Measurements from ENCODE around the gene GTF2IRD1.
"Not testable (repeated sequence)": the region's sequence is repeated elsewhere in the genome, so short reads cannot be mapped to it uniquely, and the experiment has no call there.

DNA sequence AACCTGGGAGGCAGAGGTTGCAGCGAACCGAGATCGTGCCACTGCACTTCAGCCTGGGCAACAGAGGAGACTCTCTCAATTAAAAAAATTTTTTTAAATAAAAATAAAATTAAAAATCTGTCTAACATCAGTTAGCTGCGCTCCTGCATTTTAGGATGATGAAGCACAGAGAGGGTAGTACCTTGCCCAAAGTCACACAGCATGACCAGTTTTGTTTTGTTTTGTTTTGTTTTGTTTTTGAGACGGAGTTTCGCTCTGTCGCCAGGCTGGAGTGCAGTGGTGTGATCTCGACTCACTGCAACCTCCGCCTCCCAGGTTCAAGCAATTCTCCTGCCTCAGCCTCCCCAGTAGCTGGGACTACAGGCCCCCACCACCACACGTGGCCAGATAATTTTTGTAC lies 55.7 kb downstream of the GTF2IRD1 start:
- TF ChIP-seq POLR2A (IDR thresholded peaks at IDR 0.05; ENCODE audit: low read depth, low read length); SPI1 (IDR thresholded peaks at IDR 0.05; ENCODE audit: low read depth, low read length); TAF1 (IDR thresholded peaks at IDR 0.05; ENCODE audit: low read depth, low read length); POLR2AphosphoS5 (IDR thresholded peaks at IDR 0.05; ENCODE audit: low read depth, low read length); PAX5 (IDR thresholded peaks at IDR 0.05; ENCODE audit: insufficient read depth, low read length, severe bottlenecking): not testable (repeated sequence)

Measured in GM12891 (cell line).